NCI-H2227 treated with DMSO at 0.1 percent for 48 hours (cell line): ENCODE data around the gene MTUS2.

Source experiments
- DNase-seq: peaks from one replicate; lab custom pipeline; 2025; lab: John Stamatoyannopoulos, UW

MTUS2 gene

GRCh38 chr13:29508130-29508875 is 688.2 kb downstream of the MTUS2 start:
- peak; percentile 50 for DNase-seq

- DNase-seq, result no peak
Observed at GRCh38 chr13:29508876-29509252, 688.7 kb downstream of the MTUS2 start.

- DNase-seq, result no peak
Observed at GRCh38 chr13:29509999-29510589, 690.0 kb downstream of the MTUS2 start.

GRCh38 chr13:29510651-29511084 is 690.5 kb downstream of the MTUS2 start:
- DNase-seq, result no peak

- no peak for DNase-seq
Observed at GRCh38 chr13:29511106-29511796, 691.1 kb downstream of the MTUS2 start.

GRCh38 chr13:29511980-29512379 is 691.8 kb downstream of the MTUS2 start:
- DNase-seq, result no peak

- DNase-seq, result no peak
Observed at GRCh38 chr13:29513002-29513980, 693.2 kb downstream of the MTUS2 start.

GRCh38 chr13:29513981-29514719 is 694.0 kb downstream of the MTUS2 start:
- DNase-seq, result no peak

- DNase-seq, result no peak
Observed at GRCh38 chr13:29514720-29515310, 694.7 kb downstream of the MTUS2 start.

- no peak for DNase-seq
Observed at GRCh38 chr13:29515372-29515771, 695.2 kb downstream of the MTUS2 start.

- DNase-seq, result no peak
Observed at GRCh38 chr13:29516012-29516411, 695.9 kb downstream of the MTUS2 start.

GRCh38 chr13:29516880-29517279 is 696.7 kb downstream of the MTUS2 start:
- DNase-seq, result no peak

- no peak for DNase-seq
Observed at GRCh38 chr13:29519921-29520320, 699.8 kb downstream of the MTUS2 start.

- no peak for DNase-seq
Observed at GRCh38 chr13:29520671-29521070, 700.5 kb downstream of the MTUS2 start.

- DNase-seq, result no peak
Observed at GRCh38 chr13:29521336-29521735, 701.2 kb downstream of the MTUS2 start.

- DNase-seq, result no peak
Observed at GRCh38 chr13:29522044-29522685, 702.0 kb downstream of the MTUS2 start.

GRCh38 chr13:29523199-29523961 is 703.2 kb downstream of the MTUS2 start:
- DNase-seq, result no peak

- no peak for DNase-seq
Observed at GRCh38 chr13:29524176-29524575, 704.0 kb downstream of the MTUS2 start.

- DNase-seq, result no peak
Observed at GRCh38 chr13:29524641-29525040, 704.5 kb downstream of the MTUS2 start.

GRCh38 chr13:29525757-29526156 is 705.6 kb downstream of the MTUS2 start:
- no peak for DNase-seq
